Measurements from ENCODE around the gene NCEH1. TPM values are rescaled to one million over a fixed set of nuclear protein-coding genes. Genes with fewer than 3 reads are reported as not detected.

NCEH1 gene
- total and polyA plus RNA-seq, 2 of the 4 experiments (the other 2 are of a cell fraction), result 22.3 to 23.3 TPM

GRCh38 chr3:172666873-172667694 is 43.8 kb downstream of the NCEH1 start:
- Histone ChIP-seq H3K27ac (ENCODE audit: insufficient read depth, low read length) (no peak overlapping the region), H3K4ac (ENCODE audit: low read depth, low read length) (no peak overlapping the region), H3K36me3 (ENCODE audit: control insufficient read depth, insufficient read depth, low read length) (no peaks in the 10 kb centered on the region), H3K9me1 (ENCODE audit: insufficient read depth, low read length) (no peaks in the 10 kb centered on the region), H2BK20ac (ENCODE audit: low read depth, low read length) (no peak overlapping the region), H3K4me3 (ENCODE audit: insufficient read depth, low read depth, low read length) (no peak overlapping the region), H2AK9ac (replicated peaks; ENCODE audit: low read depth, low read length, poor library complexity) (no peak overlapping the region), H3K56ac (ENCODE audit: extremely low read depth, insufficient read depth, low read length) (no peak overlapping the region), H3K9me3 (ENCODE audit: control insufficient read depth, insufficient read depth, low read length) (no peaks in the 10 kb centered on the region), H2AFZ (replicated peaks; ENCODE audit: low read length, poor library complexity) (no peak overlapping the region), H3K4me2 (ENCODE audit: low read depth, low read length) (no peak overlapping the region), H4K20me1 (ENCODE audit: insufficient read depth, low read length) (0 out of 2 replicates have a peak, but pooled peaks cover 5% of the 10 kb centered on the region), H3K18ac (ENCODE audit: low read depth, low read length) (no peak overlapping the region), H2BK120ac (ENCODE audit: low read depth, low read length) (no peak overlapping the region), H2BK5ac (ENCODE audit: low read depth, low read length, poor library complexity, severe bottlenecking) (no peak overlapping the region), H4K8ac (ENCODE audit: low read depth in 2 of 2, low read length in 2 of 2) (peak overlapping the region in 1 of 2 experiments; percentile 53; a peak in 1 of 4 replicates), H3K23ac (ENCODE audit: low read depth, low read length) (no peak overlapping the region), H2BK15ac (ENCODE audit: low read depth, low read length) (no peak overlapping the region), H3K9ac (ENCODE audit: low read depth, low read length) (no peak overlapping the region), H3K79me1 (ENCODE audit: low read depth in 1 of 2, low read length in 2 of 2) (peaks cover 22 to 36% of the 10 kb centered on the region in 2 experiments), H3K27me3 (ENCODE audit: control insufficient read depth, insufficient read depth, low read length) (no peaks in the 10 kb centered on the region), H3K4me1 (ENCODE audit: control insufficient read depth, insufficient read depth, low read length) (0 out of 2 replicates have a peak, but pooled peaks cover 2% of the 10 kb centered on the region), H4K91ac (ENCODE audit: insufficient read depth, low read depth, low read length) (no peak overlapping the region), H2AK5ac (ENCODE audit: low read depth, low read length) (no peak overlapping the region), H4K5ac (ENCODE audit: low read depth, low read length) (no peak overlapping the region), H3K14ac (replicated peaks; ENCODE audit: low read depth, low read length) (no peak overlapping the region)
- ATAC-seq (ENCODE audit: low read depth) (peak; percentile 96), DNase-seq (peak; percentile 83)
- BruUV-seq (replicated peaks), result no TSS peak
- ChIA-PET POLR2A (ENCODE audit: unreplicated experiment) (no interaction called here), CTCF (interaction anchor here (0.6 to 1.2 kb wide), 6 partner anchors 8 to 190 kb away, joined by 3 to 5 read pairs (median 4); no protein-coding TSS in a partner anchor)
- 100% methylated on average over 1 of the region's 16 CpGs; no CpG with 5 or more reads in 1 of the 2 experiments for WGBS, 2 experiments (ENCODE audit: extremely low coverage in 2 of 2, insufficient read length in 1 of 2)
- dilution Hi-C loops (cut with HindIII; ENCODE audit: low sequenced_read_pairs, unreplicated experiment) (no loop called here), in situ Hi-C loops (cut with MboI; ENCODE audit: low sequenced_read_pairs) (loop anchor here (10.0 kb wide), 1 partner anchor 302 kb away; no protein-coding TSS in a partner anchor), intact Hi-C loops (cut with micrococcal nuclease) (loop anchor here (1.0 to 5.0 kb wide), 3 partner anchors 177 to 335 kb away; no protein-coding TSS in a partner anchor)
- TF ChIP-seq CTCF (conservative IDR thresholded peaks at IDR 0.05; ENCODE audit: low read depth, low read length) (peak; percentile 93), SMC3 (IDR thresholded peaks at IDR 0.05; ENCODE audit: low read depth, low read length) (peak; percentile 82), FOS (IDR thresholded peaks at IDR 0.05; ENCODE audit: low read depth, low read length) (no peak), CEBPB (IDR thresholded peaks at IDR 0.05; ENCODE audit: low read depth, low read length) (peak; percentile 15; the same call in 1 of the 2 replicates), MXI1 (IDR thresholded peaks at IDR 0.05; ENCODE audit: borderline replicate concordance, low read depth, low read length) (no peak), RAD21 (IDR thresholded peaks at IDR 0.05; ENCODE audit: low read length) (peak; percentile 93), POLR2A (IDR thresholded peaks at IDR 0.05; ENCODE audit: low read depth, low read length) (no peak), NFE2L2 (IDR thresholded peaks at IDR 0.05; ENCODE audit: low read depth, low read length) (no peak), ELK1 (IDR thresholded peaks at IDR 0.05; ENCODE audit: borderline replicate concordance, low read depth, low read length) (no peak), RCOR1 (IDR thresholded peaks at IDR 0.05; ENCODE audit: insufficient replicate concordance, low read length) (no peak)

Measured in IMR-90 (cell line).